HG03135 (cell line): ENCODE measurements around the gene MRRF.
A peak's percentile ranks its signal among the peaks of the same experiment; 100 is the strongest.

Experiments used
- ATAC-seq: cut with Tn5 transposase; IDR thresholded peaks from one replicate; pipeline ENCODE4 v1.9.1; 2021; ENCODE audit warnings: mild to moderate bottlenecking, moderate library complexity; ENCODE audit not compliant: unreplicated experiment

Gene MRRF

DNA sequence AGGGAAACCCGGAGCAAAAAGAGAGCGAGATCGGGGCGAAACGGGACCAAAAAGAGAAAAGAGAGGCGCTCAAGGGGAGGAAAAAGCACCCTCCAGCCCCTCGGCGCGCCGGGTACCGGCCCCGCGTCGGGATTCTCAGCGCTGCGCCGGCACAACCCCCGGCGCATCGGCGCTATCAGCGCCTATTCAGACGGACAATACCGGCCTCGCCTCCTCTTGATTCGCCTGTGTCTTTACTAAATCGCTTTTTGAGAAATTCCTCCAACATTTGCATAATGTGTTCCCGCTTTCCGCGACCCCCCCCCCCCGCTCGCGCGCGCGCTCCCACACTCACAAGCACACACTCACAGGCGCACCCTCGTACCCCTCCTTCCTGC lies 36.5 kb upstream of the MRRF start:
- ATAC-seq: no peak

GRCh38 chr9:122228568-122229484 lies 35.9 kb upstream of the MRRF start, which contains the start of gene LHX6:
Gene LHX6, minus strand, starts transcription at chr9:122228957. Its CDS starts 217 bp downstream, at chr9:122228740.
- no peak for ATAC-seq

DNA sequence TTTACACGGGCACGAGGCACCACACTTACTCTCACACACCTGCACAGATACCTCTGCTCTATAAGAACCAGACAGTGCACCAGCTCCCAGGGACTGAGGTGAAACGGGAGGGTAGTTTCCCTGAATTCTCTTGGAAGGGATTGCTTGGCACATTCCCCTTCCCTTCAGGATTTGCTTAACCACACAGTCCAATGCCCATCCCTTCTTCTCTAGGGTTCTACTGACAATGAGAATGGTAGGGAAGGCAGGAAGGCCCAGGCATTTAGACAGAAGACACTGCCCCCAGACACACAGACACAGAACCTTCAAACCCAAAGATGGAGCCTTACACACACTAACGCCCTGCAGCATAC lies 35.2 kb upstream of the MRRF start:
- ATAC-seq: no peak

DNA sequence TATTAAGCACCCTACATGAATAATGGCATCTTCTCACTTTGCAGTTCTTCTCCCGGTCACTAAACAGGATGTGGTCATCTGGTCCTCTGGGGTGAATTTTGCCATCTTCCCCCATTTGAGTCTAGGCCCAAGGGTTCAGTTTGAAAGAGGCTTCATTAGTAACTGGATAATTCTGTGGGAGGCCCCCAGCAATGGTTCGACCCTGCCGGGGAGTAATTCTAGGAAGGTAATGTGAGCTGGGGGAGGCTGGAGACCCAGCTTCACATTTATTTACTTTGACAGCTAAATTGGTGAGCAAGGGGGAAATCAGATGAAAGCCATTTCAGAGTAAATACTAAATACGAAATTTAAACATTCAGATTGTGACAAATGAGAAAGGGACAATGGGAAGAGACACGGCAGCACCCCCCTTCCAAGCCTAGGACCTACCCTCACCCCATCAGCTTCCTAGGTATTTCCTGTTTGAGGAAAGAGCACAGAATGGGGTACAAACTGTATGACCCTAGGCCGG lies 31.8 kb upstream of the MRRF start:
- ATAC-seq: no peak

DNA sequence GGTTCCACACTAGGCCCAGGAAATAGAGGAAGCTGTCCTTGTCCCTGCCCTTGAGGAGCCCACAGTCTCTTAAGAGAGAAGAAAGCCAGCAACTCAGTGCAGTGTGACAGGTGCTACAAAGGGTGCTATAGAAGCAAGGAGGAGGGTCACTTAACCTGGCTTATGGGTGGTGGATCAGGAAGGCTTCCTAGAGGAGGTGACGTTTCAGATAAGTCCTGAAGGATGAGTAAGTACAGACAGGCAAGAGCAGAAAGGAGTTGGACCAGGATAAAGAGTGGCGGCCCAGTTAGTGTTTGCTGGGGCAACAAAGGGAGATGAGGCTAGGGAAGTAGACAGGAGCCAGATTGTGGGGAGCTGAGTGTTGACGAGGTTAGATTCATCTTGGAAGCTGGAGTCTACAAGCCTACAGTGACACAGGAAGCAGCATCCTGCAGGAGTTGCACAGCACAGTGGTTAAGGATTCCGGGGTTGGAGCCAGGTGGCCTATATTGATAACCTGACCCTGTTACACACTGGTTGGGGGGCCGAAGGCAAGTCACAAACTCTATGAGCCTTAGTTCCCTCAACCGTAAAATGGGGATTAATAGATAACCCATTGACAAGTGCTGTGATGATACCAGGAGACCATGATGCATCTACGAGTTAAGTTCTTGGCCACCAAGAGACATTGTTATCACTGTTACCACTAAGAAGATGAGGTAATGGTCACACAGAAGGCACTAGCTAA lies 30.5 kb upstream of the MRRF start:
- ATAC-seq: no peak

- no peak for ATAC-seq
These were observed 28.0 kb upstream of the MRRF start for GRCh38 chr9:122236681-122237080.

- no peak for ATAC-seq
These were observed 25.0 kb upstream of the MRRF start for GRCh38 chr9:122239722-122240121.

DNA sequence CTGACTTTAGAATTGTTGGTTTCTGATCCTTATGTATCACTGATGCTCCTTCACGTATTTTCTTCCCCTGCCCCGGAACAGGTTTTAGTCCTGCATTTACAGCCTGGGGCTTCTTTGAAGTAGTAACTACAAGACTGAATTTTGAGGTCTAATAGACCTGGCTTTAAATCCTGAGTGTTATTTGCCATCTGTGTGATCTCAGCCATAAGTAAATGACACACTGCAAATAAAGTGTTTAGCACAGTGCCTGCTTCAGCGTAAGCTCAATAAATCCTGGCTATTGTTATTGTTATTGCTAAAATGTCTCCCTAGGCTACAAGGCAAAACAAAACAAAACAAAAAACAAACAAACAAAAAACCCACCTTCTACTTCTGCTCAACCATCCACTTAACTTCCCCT lies 20.3 kb upstream of the MRRF start:
- no peak for ATAC-seq

- no peak for ATAC-seq
These were observed 18.0 kb upstream of the MRRF start for GRCh38 chr9:122246666-122247065.

DNA sequence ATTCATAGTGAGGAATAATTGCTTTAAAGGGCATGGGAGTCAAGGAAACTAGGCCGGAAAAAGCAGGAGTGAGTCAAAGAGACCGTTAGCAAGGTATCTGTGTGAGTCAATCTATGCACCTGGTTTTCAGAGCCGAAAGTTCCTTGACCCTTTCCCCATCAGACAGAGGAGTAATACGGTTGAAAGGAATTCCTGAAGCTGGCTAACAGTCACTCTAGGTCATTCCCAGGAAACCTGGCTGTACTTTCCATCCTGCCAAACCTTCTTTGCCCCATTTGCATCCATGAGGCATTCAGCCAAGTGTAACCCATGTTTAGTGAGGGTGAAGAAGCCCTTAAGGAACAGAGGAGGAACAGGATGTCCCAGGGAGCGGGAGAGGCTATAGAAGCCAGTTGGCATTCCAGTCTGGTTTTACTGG lies 16.2 kb upstream of the MRRF start:
- ATAC-seq: no peak

- no peak for ATAC-seq
These were observed 13.3 kb upstream of the MRRF start for GRCh38 chr9:122251351-122251750.

DNA sequence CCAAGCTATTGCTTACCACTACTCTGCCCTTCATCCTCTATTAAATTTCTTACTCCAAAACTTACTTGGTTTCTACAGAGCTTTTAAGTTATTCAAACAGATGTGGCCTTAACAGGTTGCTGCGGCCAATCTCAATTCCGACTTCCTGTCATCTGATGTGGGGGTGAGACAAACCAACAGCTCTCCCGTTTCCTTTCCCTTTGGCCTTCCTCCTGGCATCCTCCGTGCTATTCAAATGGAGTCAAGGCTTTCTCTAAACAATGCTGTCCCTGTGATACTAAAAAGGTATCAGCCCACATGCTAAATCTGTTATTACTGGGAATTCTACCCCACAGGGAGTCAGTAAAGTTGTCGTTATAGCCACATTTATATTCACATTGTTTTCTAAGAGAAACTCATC lies 11.9 kb upstream of the MRRF start:
- no peak for ATAC-seq

DNA sequence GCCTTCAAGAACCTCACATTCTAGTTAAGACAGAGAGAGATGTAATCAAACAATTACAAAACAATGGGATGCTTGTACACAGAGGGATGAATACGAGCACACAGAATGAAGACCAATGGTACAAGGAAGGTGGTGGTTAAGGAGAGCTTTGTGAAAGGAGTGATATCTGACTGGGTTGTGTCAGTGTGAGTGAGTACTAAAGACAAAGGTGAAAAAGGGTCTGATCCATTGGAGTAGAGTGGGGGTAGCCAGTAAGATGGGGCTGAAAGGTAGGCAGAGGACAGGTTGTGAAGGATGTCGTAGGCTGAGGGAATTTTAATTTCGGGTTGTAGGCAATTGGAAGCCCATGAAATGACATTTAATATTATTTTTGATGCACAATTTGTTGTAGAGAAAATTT lies 9.9 kb upstream of the MRRF start:
- ATAC-seq: no peak

DNA sequence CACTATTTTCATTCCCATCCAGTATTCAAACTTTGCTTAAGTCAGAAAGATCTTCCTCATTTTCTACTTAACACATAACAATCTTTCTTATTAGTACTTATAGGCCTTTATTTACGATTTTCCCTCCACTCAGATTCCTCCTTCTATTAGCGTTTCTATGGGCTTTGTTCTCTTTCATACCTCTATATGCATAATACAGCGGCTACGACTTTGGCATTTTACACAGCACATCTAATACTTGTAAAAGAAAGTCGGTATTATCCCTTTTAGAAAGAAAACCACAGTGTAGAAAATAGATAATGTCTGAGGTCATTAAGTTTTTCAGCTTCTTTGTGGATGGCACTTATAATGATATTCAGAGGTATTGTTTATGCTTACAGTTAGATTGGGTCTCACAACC lies 8.5 kb upstream of the MRRF start:
- ATAC-seq: no peak

DNA sequence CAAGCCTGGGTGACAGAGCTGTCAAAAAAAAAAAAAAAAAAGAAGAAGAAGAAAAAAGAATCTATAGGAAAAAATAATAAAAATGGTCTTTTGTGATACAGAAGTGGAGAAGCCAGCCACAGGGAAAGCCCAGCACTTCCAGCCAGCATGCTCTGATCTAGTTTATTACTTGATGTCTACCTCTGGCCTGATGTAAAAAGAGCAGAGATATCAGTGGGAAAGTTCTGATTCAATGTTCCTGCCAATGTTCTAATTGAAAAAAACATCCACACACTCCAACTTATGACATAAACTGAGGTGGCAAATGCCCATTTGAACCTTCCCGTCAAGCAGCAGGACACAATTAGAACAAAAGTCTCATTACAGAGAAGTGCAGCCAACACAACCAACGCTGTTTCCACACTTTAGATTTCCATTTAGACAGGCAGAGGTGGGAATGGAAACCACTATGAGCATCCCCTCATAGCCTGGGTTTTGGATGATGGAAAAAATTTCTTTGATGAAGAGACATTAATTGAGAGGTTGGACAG lies 5.7 kb upstream of the MRRF start:
- ATAC-seq: no peak

GRCh38 chr9:122261469-122261881 lies 3.2 kb upstream of the MRRF start:
- no peak for ATAC-seq

GRCh38 chr9:122262073-122262472 lies 2.6 kb upstream of the MRRF start:
- no peak for ATAC-seq

GRCh38 chr9:122263699-122264349 lies 858 bp upstream of the MRRF start:
- no peak for ATAC-seq

DNA sequence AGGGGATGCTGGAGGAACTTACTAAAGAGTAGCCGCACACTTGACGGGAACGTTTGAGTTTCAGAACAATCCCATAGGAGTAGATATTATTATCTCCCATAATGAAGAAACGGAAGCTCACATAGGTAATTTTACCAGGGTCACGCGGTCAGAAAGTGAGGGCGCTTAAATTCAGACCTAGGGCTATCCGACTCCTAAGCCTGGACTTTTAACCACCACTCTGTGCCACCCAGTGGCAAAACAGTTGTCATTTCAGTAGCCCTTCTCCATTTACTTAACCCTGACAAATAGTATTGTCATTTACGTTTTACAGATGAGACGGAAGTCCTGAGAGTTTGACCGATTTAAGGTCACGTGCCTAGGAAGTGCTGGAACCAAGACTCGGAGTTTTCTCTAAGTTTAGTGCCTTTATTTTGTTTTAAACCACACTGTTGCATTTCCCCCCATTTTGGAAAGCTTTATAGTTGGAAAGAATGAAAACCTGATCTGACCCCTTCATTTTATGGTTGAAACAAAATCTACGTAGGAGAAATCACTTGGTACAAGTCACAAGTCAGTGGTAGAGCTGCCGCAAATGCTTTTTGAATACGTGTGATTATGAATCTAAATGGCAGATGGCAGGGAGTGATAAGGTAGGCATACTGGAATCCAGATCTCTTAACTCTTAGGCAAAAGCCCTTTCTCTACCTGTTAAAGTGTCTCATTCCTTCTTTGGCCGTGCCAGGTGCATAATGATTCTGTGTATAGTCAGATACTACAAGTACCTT lies 650 bp downstream of the MRRF start:
- ATAC-seq: peak; percentile 35

- no peak for ATAC-seq
These were observed 3.5 kb downstream of the MRRF start for GRCh38 chr9:122268041-122268814.
